H1 (cell line): ENCODE data around the gene ZNF30. TPM values are rescaled to one million over a fixed set of nuclear protein-coding genes. Genes with fewer than 3 reads are reported as not detected.

Experiments used
- CTCF ChIA-PET: fragments of 300-600 bp; sonication (Branson Sonifier 250); formaldehyde crosslinking; loops from one replicate; lab custom pipeline; 2021; ENCODE audit not compliant: partially characterized antibody; lab: Charles Lee
- POLR2A ChIA-PET: fragments of 300-600 bp; sonication (Branson Sonifier 250); formaldehyde crosslinking; loops from one replicate; lab custom pipeline; 2021; ENCODE audit warnings: inconsistent platforms; ENCODE audit not compliant: partially characterized antibody; lab: Charles Lee
- DNase-seq, 2 experiments: peaks; one replicate each; pipeline versions ENCODE4 v3.0.0 to v3.0.0-alpha.2; 2010 to 2022; ENCODE audit warnings: low spot score in 2 of 2, low read depth in 1 of 2, mixed read lengths in 1 of 2
- FAIRE-seq: peaks from 2 replicates; lab custom pipeline; 2011; peaks lifted over from hg19 to GRCh38; lab: Jason Lieb, UNC
- H2AFZ ChIP-seq: 2 replicates; pipeline ENCODE4 v1.8.1; 2012; ENCODE audit warnings: low read length, inconsistent platforms
- H2AK5ac ChIP-seq: 2 replicates; pipeline ENCODE4 v1.6.1; 2013; ENCODE audit warnings: low read depth, low read length
- H2BK120ac ChIP-seq: replicated peaks from 2 replicates; pipeline ENCODE3; 2013; ENCODE audit warnings: low read depth, low read length, inconsistent platforms
- H2BK12ac ChIP-seq: 2 replicates; pipeline ENCODE4 v1.6.1; 2013; ENCODE audit warnings: low read depth, low read length
- H2BK15ac ChIP-seq: 2 replicates; pipeline ENCODE4 v1.6.1; 2013; ENCODE audit warnings: low read length
- H2BK20ac ChIP-seq: 2 replicates; pipeline ENCODE4 v1.6.1; 2013; ENCODE audit warnings: low read length
- H2BK5ac ChIP-seq: 2 replicates; pipeline ENCODE4 v1.6.1; 2013; ENCODE audit warnings: low read depth, low read length
- H3K14ac ChIP-seq: 2 replicates; pipeline ENCODE4 v1.6.1; 2013; ENCODE audit warnings: inconsistent platforms; ENCODE audit not compliant: insufficient read length
- H3K18ac ChIP-seq: 2 replicates; pipeline ENCODE4 v1.6.1; 2013; ENCODE audit warnings: low read length; ENCODE audit errors: extremely low read depth
- H3K23ac ChIP-seq: 2 replicates; pipeline ENCODE4 v1.6.1; 2013; ENCODE audit warnings: inconsistent platforms; ENCODE audit not compliant: insufficient read length
- H3K23me2 ChIP-seq: 2 replicates; pipeline ENCODE4 v1.6.1; 2013; ENCODE audit warnings: low read depth, low read length
- H3K27ac ChIP-seq: 2 replicates; pipeline ENCODE4 v1.6.1; 2011; ENCODE audit warnings: low read depth, low read length, inconsistent platforms
- H3K27me3 ChIP-seq, 4 experiments: replicated peaks in 1 of 4; 1 replicate in 1 of 4; 2 replicates in 3 of 4; pipeline versions ENCODE4 v1.6.1 to v1.8.1; 2011 to 2013; ENCODE audit warnings: low read length in 3 of 4, mild to moderate bottlenecking in 3 of 4, inconsistent platforms in 2 of 4, mixed read lengths in 2 of 4, moderate library complexity in 1 of 4; ENCODE audit not compliant: control insufficient read depth in 3 of 4, insufficient read depth in 3 of 4; ENCODE audit errors: extremely low read depth in 1 of 4
- H3K36me3 ChIP-seq, 4 experiments: 2 replicates each; pipeline versions ENCODE4 v1.6.1 to v1.8.1; 2011 to 2013; ENCODE audit warnings: mild to moderate bottlenecking in 4 of 4, low read length in 3 of 4, moderate library complexity in 2 of 4, control low read depth in 1 of 4, inconsistent platforms in 1 of 4; ENCODE audit not compliant: insufficient read depth in 4 of 4, control insufficient read depth in 2 of 4
- H3K4ac ChIP-seq: replicated peaks from 2 replicates; pipeline ENCODE3; 2013; ENCODE audit warnings: low read length, low read depth, mixed read lengths, inconsistent platforms; ENCODE audit not compliant: insufficient read length
- H3K4me1 ChIP-seq, 4 experiments: replicated peaks in 1 of 4; 1 replicate in 1 of 4; 2 replicates in 3 of 4; pipeline versions ENCODE4 v1.6.1 to v1.8.1; 2011 to 2013; ENCODE audit warnings: low read length in 3 of 4, inconsistent platforms in 2 of 4, mixed read lengths in 1 of 4; ENCODE audit not compliant: insufficient read depth in 4 of 4, control insufficient read depth in 3 of 4
- H3K4me2 ChIP-seq, 2 experiments: 2 replicates each; pipeline versions ENCODE4 v1.6.1 to v1.8.1; 2011 to 2013; ENCODE audit warnings: low read depth in 2 of 2, low read length in 2 of 2, control low read depth in 1 of 2, inconsistent platforms in 1 of 2, mild to moderate bottlenecking in 1 of 2; ENCODE audit not compliant: insufficient read depth in 1 of 2
- H3K4me3 ChIP-seq, 4 experiments: fragments of 200-600, 300-600 bp in 1 of 4; sonication (generic), shearing (Covaris generic), sonication (Bioruptor Twin) in 1 of 4; 2 replicates each; pipeline versions ENCODE4 v1.5.1 to v1.8.1; 2011 to 2016; ENCODE audit warnings: low read length in 4 of 4, low read depth in 3 of 4, control low read depth in 2 of 4, inconsistent platforms in 2 of 4, mild to moderate bottlenecking in 2 of 4, mixed read lengths in 1 of 4, moderate library complexity in 1 of 4; ENCODE audit not compliant: insufficient read depth in 2 of 4; ENCODE audit errors: extremely low read depth in 1 of 4
- H3K56ac ChIP-seq: replicated peaks from 2 replicates; pipeline ENCODE3; 2013; ENCODE audit warnings: low read depth, mild to moderate bottlenecking, mixed read lengths, low read length, inconsistent platforms; ENCODE audit not compliant: insufficient read length
- H3K79me1 ChIP-seq: 2 replicates; pipeline ENCODE4 v1.6.1; 2013; ENCODE audit warnings: low read depth, low read length, control low read depth
- H3K79me2 ChIP-seq, 2 experiments: 2 replicates each; pipeline versions ENCODE4 v1.6.1 to v1.8.1; 2012 to 2013; ENCODE audit warnings: low read length in 2 of 2, mild to moderate bottlenecking in 2 of 2, inconsistent platforms in 1 of 2; ENCODE audit not compliant: insufficient read depth in 2 of 2, control insufficient read depth in 1 of 2
- H3K9ac ChIP-seq, 4 experiments: replicated peaks in 1 of 4; 1 replicate in 1 of 4; 2 replicates in 3 of 4; pipeline versions ENCODE4 v1.6.1 to v1.8.1; 2011 to 2013; ENCODE audit warnings: low read depth in 3 of 4, low read length in 3 of 4, control low read depth in 2 of 4, mild to moderate bottlenecking in 2 of 4, moderate library complexity in 2 of 4, inconsistent platforms in 1 of 4; ENCODE audit errors: extremely low read depth in 1 of 4
- H3K9me3 ChIP-seq, 2 experiments: 2 replicates each; pipeline versions ENCODE4 v1.6.1 to v1.8.1; 2012 to 2013; ENCODE audit warnings: mild to moderate bottlenecking in 2 of 2, moderate library complexity in 2 of 2, control low read depth in 1 of 2, inconsistent platforms in 1 of 2, low read depth in 1 of 2, low read length in 1 of 2, mixed read lengths in 1 of 2; ENCODE audit not compliant: insufficient read depth in 2 of 2
- H4K20me1 ChIP-seq, 2 experiments: replicated peaks in 1 of 2; 2 replicates each; pipeline versions ENCODE3 to v1.8.1; 2011 to 2013; ENCODE audit warnings: inconsistent platforms in 2 of 2, low read length in 2 of 2, mild to moderate bottlenecking in 1 of 2; ENCODE audit not compliant: insufficient read depth in 2 of 2, control insufficient read depth in 1 of 2
- H4K5ac ChIP-seq: 2 replicates; pipeline ENCODE4 v1.6.1; 2013; ENCODE audit warnings: low read length, low read depth, mixed read lengths, inconsistent platforms; ENCODE audit not compliant: insufficient read length
- H4K8ac ChIP-seq: 2 replicates; pipeline ENCODE4 v1.8.0; 2013; ENCODE audit warnings: mild to moderate bottlenecking, moderate library complexity, low read length, inconsistent platforms; ENCODE audit not compliant: insufficient read depth; ENCODE audit errors: extremely low read depth
- H4K91ac ChIP-seq: replicated peaks from 2 replicates; pipeline ENCODE3; 2013; ENCODE audit warnings: low read length, mixed read lengths, inconsistent platforms; ENCODE audit not compliant: insufficient read length
- WGBS, 2 experiments: shearing (Covaris generic) in 1 of 2; methylation state at CpG; one replicate each; pipeline versions ENCODE4 v1.1.6 to v1.1.7; 2013 to 2015; ENCODE audit warnings: low lambda C conversion rate in 2 of 2, mixed read lengths in 2 of 2, inconsistent platforms in 1 of 2, low coverage in 1 of 2, missing lambda C conversion rate in 1 of 2; ENCODE audit not compliant: insufficient replicate concordance in 2 of 2, insufficient coverage in 1 of 2, insufficient read length in 1 of 2; ENCODE audit errors: extremely low coverage in 1 of 2, missing lambda C conversion rate in 1 of 2; 5-methylcytosine and 5-hydroxymethylcytosine counted together
- polyA plus RNA-seq, 7 experiments: library from polyadenylated mRNA; depleted of rRNA in 3 of 7; stranded (reverse) in 5 of 7; unstranded in 2 of 7; fragments of >200 nt in 5 of 7; fragments of 200-250 nt in 2 of 7; gene quantifications; 1 replicate in 5 of 7; 2 replicates in 1 of 7; 4 replicates in 1 of 7; pipeline versions ENCODE4 v1.2.1 to v1.2.3, GENCODE V29; 2011 to 2013; ENCODE audit warnings: missing spikeins in 2 of 7, mixed read lengths in 2 of 7
- total RNA-seq: library from RNA; stranded (reverse); fragmentation: NEBNext Ultra II Directional; extraction: Animal tissue kit (Norgen Biotek cat#: 25700); gene quantifications from 2 replicates; pipeline ENCODE4 v1.2.1, GENCODE V29; 2021

ZNF30 gene
- total and polyA plus RNA-seq, 2 of the 8 experiments (the other 6 are each of a cell fraction or from before 2014, with no cell fraction given) = 2.0 to 4.7 TPM

DNA sequence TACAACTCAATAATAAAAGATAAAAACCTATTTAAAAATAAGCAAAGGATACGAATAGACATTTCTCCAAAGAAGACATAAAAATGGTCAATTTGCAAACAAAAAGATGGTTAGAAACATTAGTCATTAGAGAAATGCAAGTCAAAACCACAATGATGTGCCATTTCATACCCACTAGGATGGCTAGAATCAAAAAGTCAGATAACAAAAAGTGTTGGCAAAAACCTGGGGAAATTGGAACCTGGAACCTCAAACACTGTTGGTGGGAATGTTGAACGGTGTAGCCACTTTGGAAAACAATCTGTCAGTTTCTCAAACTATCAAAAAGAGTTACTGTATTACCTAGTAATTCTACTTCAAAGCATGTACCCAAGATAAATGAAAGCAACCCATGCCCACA lies 26.5 kb upstream of the ZNF30 start:
- Histone ChIP-seq H4K20me1 (no peaks in the 10 kb centered on the region), H2BK12ac (no peak overlapping the region), H3K27ac (no peak overlapping the region), H3K27me3 (peaks cover 6 to 14% (median 12%) of the 10 kb centered on the region in 4 experiments), H3K56ac (no peak overlapping the region), H2AK5ac (no peak overlapping the region), H3K79me1 (no peaks in the 10 kb centered on the region), H3K4ac (no peak overlapping the region), H3K14ac (no peak overlapping the region), H3K36me3 (no peaks in the 10 kb centered on the region), H3K9ac (no peak overlapping the region), H3K18ac (no peak overlapping the region), H3K23ac (no peak overlapping the region), H3K4me3 (no peak overlapping the region), H2AFZ (no peak overlapping the region), H2BK20ac (no peak overlapping the region), H4K5ac (no peak overlapping the region), H3K4me2 (no peak overlapping the region), H2BK15ac (no peak overlapping the region), H3K9me3 (no peaks in the 10 kb centered on the region), H2BK5ac (no peak overlapping the region), H4K91ac (no peak overlapping the region), H3K23me2 (peaks cover 6% of the 10 kb centered on the region), H3K4me1 (peaks cover 0 to 5% (median 2%) of the 10 kb centered on the region in 4 experiments; a peak in 5 of 7 replicates), H3K79me2 (no peaks in the 10 kb centered on the region), H2BK120ac (no peak overlapping the region), H4K8ac (no peak overlapping the region)
- FAIRE-seq (no peak), DNase-seq (no peak)
- ChIA-PET CTCF (interaction anchor here (2.2 kb wide), 1 partner anchor 61 kb away, joined by 5 read pairs; no protein-coding TSS in a partner anchor), POLR2A (no interaction called here)
- 76% methylated on average over 2 of the region's 2 CpGs; no CpG with 5 or more reads in 1 of the 2 experiments for WGBS, 2 experiments
